ENCODE results near the gene GMDS.

GRCh38 chr6:1714654-1715053 lies 530.8 kb downstream of the GMDS start:
- TF ChIP-seq CTCF (conservative IDR thresholded peaks at IDR 0.05; ENCODE audit: low read depth in 2 of 2), result no peak
- TF ChIP-seq ETS1 (IDR thresholded peaks at IDR 0.05), result no peak
- TF ChIP-seq REST (IDR thresholded peaks at IDR 0.05; ENCODE audit: unreplicated experiment), result no peak
- no peak for TF ChIP-seq EZH2 (IDR thresholded peaks at IDR 0.05; ENCODE audit: low read depth, unreplicated experiment)
- TF ChIP-seq EZH2phosphoT487 (IDR thresholded peaks at IDR 0.05; ENCODE audit: unreplicated experiment), result no peak
- TF ChIP-seq CREB1 (CRISPR knock-in tag; IDR thresholded peaks at IDR 0.05; ENCODE audit: low read depth), result no peak
